NB4 (cell line): ENCODE data around the gene OPCML.

ENCODE experiments used
- DNase-seq: peaks from one replicate; pipeline ENCODE4 v3.0.0; 2010; ENCODE audit warnings: low read depth
- H3K4me3 ChIP-seq: one replicate; pipeline ENCODE4 v1.5.1; 2011; ENCODE audit warnings: mild to moderate bottlenecking, low read depth, low read length, moderate library complexity
- CTCF ChIP-seq: IDR thresholded peaks from one replicate; pipeline ENCODE4 v1.5.1; 2012; ENCODE audit warnings: low read depth, low read length
- MAX ChIP-seq: IDR thresholded peaks from 2 replicates; pipeline ENCODE4 v1.6.1; 2011; ENCODE audit warnings: low read depth, low read length
- MYC ChIP-seq: IDR thresholded peaks from 2 replicates; pipeline ENCODE4 v1.6.1; 2011; ENCODE audit warnings: low read depth, low read length
- POLR2A ChIP-seq: IDR thresholded peaks from 2 replicates; pipeline ENCODE4 v1.6.1; 2011; ENCODE audit warnings: mild to moderate bottlenecking; ENCODE audit not compliant: insufficient read length; ENCODE audit errors: extremely low read depth

The OPCML gene

GRCh38 chr11:132780046-132780445, 752.3 kb downstream of the OPCML start:
- H3K4me3 ChIP-seq, result no peak overlapping the region
- DNase-seq, result no peak
- no peak for TF ChIP-seq MYC
- no peak for TF ChIP-seq CTCF

- TF ChIP-seq MYC, result no peak
- TF ChIP-seq POLR2A, result no peak
- no peak for TF ChIP-seq CTCF
- no peak for TF ChIP-seq MAX
- H3K4me3 ChIP-seq, result no peak overlapping the region
- no peak for DNase-seq
Observed at GRCh38 chr11:132779497-132779896, 752.8 kb downstream of the OPCML start.

GRCh38 chr11:132777067-132777975, 755.0 kb downstream of the OPCML start:
- DNase-seq, result no peak
- H3K4me3 ChIP-seq, result no peak overlapping the region
- no peak for TF ChIP-seq CTCF
- no peak for TF ChIP-seq POLR2A
- TF ChIP-seq MAX, result no peak
- TF ChIP-seq MYC, result no peak

GRCh38 chr11:132773751-132774150, 758.5 kb downstream of the OPCML start:
- H3K4me3 ChIP-seq, result no peak overlapping the region
- DNase-seq, result no peak
- TF ChIP-seq POLR2A, result no peak

GRCh38 chr11:132772703-132773545, 759.4 kb downstream of the OPCML start:
- TF ChIP-seq MAX, result no peak
- TF ChIP-seq POLR2A, result no peak
- TF ChIP-seq CTCF, result no peak
- TF ChIP-seq MYC, result no peak
- DNase-seq, result no peak
- no peak overlapping the region for H3K4me3 ChIP-seq

GRCh38 chr11:132771746-132772145, 760.6 kb downstream of the OPCML start:
- no peak overlapping the region for H3K4me3 ChIP-seq
- TF ChIP-seq MYC (no peak), CTCF (no peak), POLR2A (no peak), MAX (no peak)
- DNase-seq, result no peak
